NCI-H1105 treated with DMSO at 0.1 percent for 48 hours (cell line): ENCODE results near the gene C2.
"Not testable (repeated sequence)": the region's sequence is repeated elsewhere in the genome, so short reads cannot be mapped to it uniquely, and the experiment has no call there.

Source experiments
- DNase-seq: peaks from one replicate; lab custom pipeline; 2025; lab: John Stamatoyannopoulos, UW

Gene C2

GRCh38 chr6:31927863-31928671 lies 550 bp downstream of the C2 start:
- no peak for DNase-seq

- no peak for DNase-seq
Observed at GRCh38 chr6:31928672-31928939, 1.1 kb downstream of the C2 start.

- no peak for DNase-seq
Observed at GRCh38 chr6:31930962-31931361, 3.4 kb downstream of the C2 start.

- not testable (repeated sequence) for DNase-seq
Observed at GRCh38 chr6:31932137-31932536, 4.6 kb downstream of the C2 start.

- no peak for DNase-seq
Observed at GRCh38 chr6:31933537-31933936, 6.0 kb downstream of the C2 start.

- DNase-seq = no peak
Observed at GRCh38 chr6:31935021-31935420, 7.5 kb downstream of the C2 start.

- DNase-seq = no peak
Observed at GRCh38 chr6:31935823-31936222, 8.3 kb downstream of the C2 start.

GRCh38 chr6:31940256-31940664 lies 12.7 kb downstream of the C2 start:
- no peak for DNase-seq

- DNase-seq = no peak
Observed at GRCh38 chr6:31943742-31944141, 16.2 kb downstream of the C2 start.

- no peak for DNase-seq
Observed at GRCh38 chr6:31945154-31945506, 17.6 kb downstream of the C2 start.

GRCh38 chr6:31945507-31946369 lies 18.2 kb downstream of the C2 start, which contains the start of gene CFB:
TSS of gene CFB (plus strand) at chr6:31946095. CDS start at chr6:31946222, 127 bp downstream.
- no peak for DNase-seq

GRCh38 chr6:31946370-31946885 lies 18.9 kb downstream of the C2 start:
- DNase-seq = no peak

GRCh38 chr6:31947070-31947675 lies 19.7 kb downstream of the C2 start:
- DNase-seq = no peak

GRCh38 chr6:31947864-31948263 lies 20.3 kb downstream of the C2 start:
- no peak for DNase-seq

- no peak for DNase-seq
Observed at GRCh38 chr6:31948306-31948705, 20.8 kb downstream of the C2 start.

- no peak for DNase-seq
Observed at GRCh38 chr6:31948753-31949413, 21.4 kb downstream of the C2 start.

GRCh38 chr6:31949926-31950548 lies 22.5 kb downstream of the C2 start:
- no peak for DNase-seq

- DNase-seq = peak; percentile 39
Observed at GRCh38 chr6:31952140-31952805, 24.8 kb downstream of the C2 start.

GRCh38 chr6:31952890-31953289 lies 25.4 kb downstream of the C2 start:
- DNase-seq = no peak

GRCh38 chr6:31954511-31954910 lies 27.0 kb downstream of the C2 start:
- no peak for DNase-seq

- DNase-seq = no peak
Observed at GRCh38 chr6:31956796-31957195, 29.3 kb downstream of the C2 start.
